ENCODE results near the gene RAB44. TPM values are rescaled to one million over a fixed set of nuclear protein-coding genes. Genes with fewer than 3 reads are reported as not detected.
A peak's percentile ranks its signal among the peaks of the same experiment; 100 is the strongest.

The RAB44 gene
- total and polyA plus RNA-seq, 9 of the 15 experiments (the other 6 are each of a cell fraction or from before 2014, with no cell fraction given): not detected

DNA sequence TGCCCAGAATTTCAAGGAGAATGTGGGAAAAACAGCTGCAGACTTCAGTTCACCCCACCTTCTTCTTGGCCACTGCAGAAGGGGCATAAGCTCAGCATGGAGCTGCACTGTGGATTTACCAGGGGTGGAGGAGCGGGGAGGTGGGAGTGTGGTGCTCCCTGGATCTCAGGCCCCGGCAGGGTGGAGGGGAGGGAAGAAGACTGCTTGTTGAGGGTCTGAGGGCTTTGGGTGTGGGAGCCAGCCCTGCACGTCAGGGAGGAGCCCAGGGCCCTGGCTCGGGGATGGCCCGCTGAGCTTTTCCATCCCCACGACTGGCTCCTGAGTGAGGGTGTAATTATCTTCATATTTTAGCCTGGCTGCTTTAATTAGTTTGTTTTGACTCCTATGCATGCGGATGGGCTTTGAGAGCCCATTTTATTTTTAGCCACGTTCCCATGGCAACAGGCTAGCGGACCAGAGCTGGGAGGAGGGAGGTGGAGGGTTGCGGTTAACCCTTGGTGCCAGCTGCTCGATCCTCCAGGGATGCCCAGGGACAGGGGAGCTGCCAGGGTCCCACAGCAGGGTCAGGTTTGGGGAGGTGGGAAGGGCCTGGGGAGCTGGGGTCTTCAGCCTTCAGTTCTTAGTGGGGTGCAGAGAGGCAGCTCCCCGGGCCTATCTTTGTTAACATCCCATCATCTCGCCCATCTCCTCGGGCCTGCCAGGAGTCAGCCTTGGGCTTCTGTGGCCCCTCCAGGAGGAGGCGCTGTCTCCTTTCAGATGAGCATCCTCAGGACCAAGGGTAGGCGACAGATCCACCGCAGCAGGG is 68.2 kb downstream of the RAB44 start (continued):
- TF ChIP-seq BRD4 (IDR thresholded peaks at IDR 0.05) (no peak), ZNF282 (CRISPR knock-in tag; IDR thresholded peaks at IDR 0.05) (no peak), PPARD (CRISPR knock-in tag; IDR thresholded peaks at IDR 0.05) (no peak), ETS2 (tag; IDR thresholded peaks at IDR 0.05; ENCODE audit: borderline replicate concordance, poor library complexity, severe bottlenecking) (no peak), DIDO1 (tag; IDR thresholded peaks at IDR 0.05; ENCODE audit: low read depth) (no peak), OTX1 (CRISPR knock-in tag; IDR thresholded peaks at IDR 0.05) (no peak), SOX6 (IDR thresholded peaks at IDR 0.05) (no peak), ZNF41 (CRISPR knock-in tag; conservative IDR thresholded peaks at IDR 0.05) (no peak), STAT5B (CRISPR knock-in tag; IDR thresholded peaks at IDR 0.05) (no peak), RBM14 (IDR thresholded peaks at IDR 0.05; ENCODE audit: borderline replicate concordance, insufficient read depth, low read depth, low read length) (no peak), EGR1 (conservative IDR thresholded peaks at IDR 0.05) (no peak), ATF1 (CRISPR knock-in tag; IDR thresholded peaks at IDR 0.05) (no peak), ATF1 (tag; IDR thresholded peaks at IDR 0.05) (no peak), ZNF431 (CRISPR knock-in tag; IDR thresholded peaks at IDR 0.05) (no peak), CBX1 (IDR thresholded peaks at IDR 0.05; ENCODE audit: low read depth) (no peak), RAD51 (IDR thresholded peaks at IDR 0.05; ENCODE audit: borderline replicate concordance, low read depth) (no peak), GATA2 (CRISPR knock-in tag; IDR thresholded peaks at IDR 0.05) (peak; percentile 62; the same call in 1 of the 2 replicates), NFE2 (IDR thresholded peaks at IDR 0.05; ENCODE audit: low read depth) (no peak), MAFK (IDR thresholded peaks at IDR 0.05; ENCODE audit: low read length) (no peak; the same call in 1 of the 2 replicates), DMBX1 (CRISPR knock-in tag; IDR thresholded peaks at IDR 0.05; ENCODE audit: borderline replicate concordance) (no peak)
- TF ChIP-seq, protein P1, sequence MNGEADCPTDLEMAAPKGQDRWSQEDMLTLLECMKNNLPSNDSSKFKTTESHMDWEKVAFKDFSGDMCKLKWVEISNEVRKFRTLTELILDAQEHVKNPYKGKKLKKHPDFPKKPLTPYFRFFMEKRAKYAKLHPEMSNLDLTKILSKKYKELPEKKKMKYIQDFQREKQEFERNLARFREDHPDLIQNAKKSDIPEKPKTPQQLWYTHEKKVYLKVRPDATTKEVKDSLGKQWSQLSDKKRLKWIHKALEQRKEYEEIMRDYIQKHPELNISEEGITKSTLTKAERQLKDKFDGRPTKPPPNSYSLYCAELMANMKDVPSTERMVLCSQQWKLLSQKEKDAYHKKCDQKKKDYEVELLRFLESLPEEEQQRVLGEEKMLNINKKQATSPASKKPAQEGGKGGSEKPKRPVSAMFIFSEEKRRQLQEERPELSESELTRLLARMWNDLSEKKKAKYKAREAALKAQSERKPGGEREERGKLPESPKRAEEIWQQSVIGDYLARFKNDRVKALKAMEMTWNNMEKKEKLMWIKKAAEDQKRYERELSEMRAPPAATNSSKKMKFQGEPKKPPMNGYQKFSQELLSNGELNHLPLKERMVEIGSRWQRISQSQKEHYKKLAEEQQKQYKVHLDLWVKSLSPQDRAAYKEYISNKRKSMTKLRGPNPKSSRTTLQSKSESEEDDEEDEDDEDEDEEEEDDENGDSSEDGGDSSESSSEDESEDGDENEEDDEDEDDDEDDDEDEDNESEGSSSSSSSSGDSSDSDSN (IDR thresholded peaks at IDR 0.05; ENCODE audit: borderline replicate concordance in 1 of 2, low read depth in 2 of 2, low read length in 2 of 2): no peak
- TF ChIP-seq, protein P2, sequence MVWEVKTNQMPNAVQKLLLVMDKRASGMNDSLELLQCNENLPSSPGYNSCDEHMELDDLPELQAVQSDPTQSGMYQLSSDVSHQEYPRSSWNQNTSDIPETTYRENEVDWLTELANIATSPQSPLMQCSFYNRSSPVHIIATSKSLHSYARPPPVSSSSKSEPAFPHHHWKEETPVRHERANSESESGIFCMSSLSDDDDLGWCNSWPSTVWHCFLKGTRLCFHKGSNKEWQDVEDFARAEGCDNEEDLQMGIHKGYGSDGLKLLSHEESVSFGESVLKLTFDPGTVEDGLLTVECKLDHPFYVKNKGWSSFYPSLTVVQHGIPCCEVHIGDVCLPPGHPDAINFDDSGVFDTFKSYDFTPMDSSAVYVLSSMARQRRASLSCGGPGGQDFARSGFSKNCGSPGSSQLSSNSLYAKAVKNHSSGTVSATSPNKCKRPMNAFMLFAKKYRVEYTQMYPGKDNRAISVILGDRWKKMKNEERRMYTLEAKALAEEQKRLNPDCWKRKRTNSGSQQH (CRISPR knock-in tag; IDR thresholded peaks at IDR 0.05): no peak
- TF ChIP-seq, protein P3, sequence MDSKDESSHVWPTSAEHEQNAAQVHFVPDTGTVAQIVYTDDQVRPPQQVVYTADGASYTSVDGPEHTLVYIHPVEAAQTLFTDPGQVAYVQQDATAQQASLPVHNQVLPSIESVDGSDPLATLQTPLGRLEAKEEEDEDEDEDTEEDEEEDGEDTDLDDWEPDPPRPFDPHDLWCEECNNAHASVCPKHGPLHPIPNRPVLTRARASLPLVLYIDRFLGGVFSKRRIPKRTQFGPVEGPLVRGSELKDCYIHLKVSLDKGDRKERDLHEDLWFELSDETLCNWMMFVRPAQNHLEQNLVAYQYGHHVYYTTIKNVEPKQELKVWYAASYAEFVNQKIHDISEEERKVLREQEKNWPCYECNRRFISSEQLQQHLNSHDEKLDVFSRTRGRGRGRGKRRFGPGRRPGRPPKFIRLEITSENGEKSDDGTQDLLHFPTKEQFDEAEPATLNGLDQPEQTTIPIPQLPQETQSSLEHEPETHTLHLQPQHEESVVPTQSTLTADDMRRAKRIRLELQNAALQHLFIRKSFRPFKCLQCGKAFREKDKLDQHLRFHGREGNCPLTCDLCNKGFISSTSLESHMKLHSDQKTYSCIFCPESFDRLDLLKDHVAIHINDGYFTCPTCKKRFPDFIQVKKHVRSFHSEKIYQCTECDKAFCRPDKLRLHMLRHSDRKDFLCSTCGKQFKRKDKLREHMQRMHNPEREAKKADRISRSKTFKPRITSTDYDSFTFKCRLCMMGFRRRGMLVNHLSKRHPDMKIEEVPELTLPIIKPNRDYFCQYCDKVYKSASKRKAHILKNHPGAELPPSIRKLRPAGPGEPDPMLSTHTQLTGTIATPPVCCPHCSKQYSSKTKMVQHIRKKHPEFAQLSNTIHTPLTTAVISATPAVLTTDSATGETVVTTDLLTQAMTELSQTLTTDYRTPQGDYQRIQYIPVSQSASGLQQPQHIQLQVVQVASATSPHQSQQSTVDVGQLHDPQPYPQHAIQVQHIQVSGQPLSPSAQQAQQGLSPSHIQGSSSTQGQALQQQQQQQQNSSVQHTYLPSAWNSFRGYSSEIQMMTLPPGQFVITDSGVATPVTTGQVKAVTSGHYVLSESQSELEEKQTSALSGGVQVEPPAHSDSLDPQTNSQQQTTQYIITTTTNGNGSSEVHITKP (IDR thresholded peaks at IDR 0.05; ENCODE audit: partially characterized antibody): peak; percentile 53

Data from K562 (cell line).